Stimulated activated CD8-positive, alpha-beta memory T cell treated with anti-CD3 and anti-CD28 coated beads, Interleukin-7, amount 100 ng/mL, for 24 hours (primary cell): ENCODE measurements around the gene SEZ6L.

Experiments used
- DNase-seq: peaks from one replicate; pipeline ENCODE4 v3.0.0-alpha.2; 2020; ENCODE audit warnings: low read depth

The SEZ6L gene

GRCh38 chr22:26245001-26245400 is 75.7 kb downstream of the SEZ6L start:
- DNase-seq: no peak

GRCh38 chr22:26246552-26246951 is 77.3 kb downstream of the SEZ6L start:
- no peak for DNase-seq

GRCh38 chr22:26251869-26252268 is 82.6 kb downstream of the SEZ6L start:
- no peak for DNase-seq

- no peak for DNase-seq
Measured at GRCh38 chr22:26259510-26259909, 90.2 kb downstream of the SEZ6L start.

GRCh38 chr22:26264162-26264561 is 94.9 kb downstream of the SEZ6L start:
- DNase-seq: no peak

- no peak for DNase-seq
Measured at GRCh38 chr22:26265281-26265680, 96.0 kb downstream of the SEZ6L start.

GRCh38 chr22:26265909-26266308 is 96.6 kb downstream of the SEZ6L start:
- no peak for DNase-seq

GRCh38 chr22:26267856-26268255 is 98.6 kb downstream of the SEZ6L start:
- DNase-seq: no peak

- DNase-seq: no peak
Measured at GRCh38 chr22:26269572-26269971, 100.3 kb downstream of the SEZ6L start.

GRCh38 chr22:26271427-26271826 is 102.2 kb downstream of the SEZ6L start:
- DNase-seq: no peak

GRCh38 chr22:26273011-26273675 is 103.9 kb downstream of the SEZ6L start:
- DNase-seq: no peak

GRCh38 chr22:26276529-26277160 is 107.4 kb downstream of the SEZ6L start:
- DNase-seq: no peak

- no peak for DNase-seq
Measured at GRCh38 chr22:26281941-26282340, 112.7 kb downstream of the SEZ6L start.

- DNase-seq: no peak
Measured at GRCh38 chr22:26283330-26283729, 114.1 kb downstream of the SEZ6L start.

- no peak for DNase-seq
Measured at GRCh38 chr22:26285632-26286031, 116.4 kb downstream of the SEZ6L start.

GRCh38 chr22:26286091-26286820 is 117.0 kb downstream of the SEZ6L start:
- no peak for DNase-seq

- DNase-seq: no peak
Measured at GRCh38 chr22:26287382-26288225, 118.3 kb downstream of the SEZ6L start.

- DNase-seq: no peak
Measured at GRCh38 chr22:26289611-26290101, 120.4 kb downstream of the SEZ6L start.

GRCh38 chr22:26291940-26292666 is 122.8 kb downstream of the SEZ6L start:
- no peak for DNase-seq

- DNase-seq: no peak
Measured at GRCh38 chr22:26292667-26292995, 123.4 kb downstream of the SEZ6L start.

- no peak for DNase-seq
Measured at GRCh38 chr22:26295563-26296126, 126.4 kb downstream of the SEZ6L start.
